ENCODE results near the gene MOXD1.

The MOXD1 gene

GRCh38 chr6:132399376-132400074, 1.8 kb downstream of the MOXD1 start:
- WGBS (ENCODE audit: insufficient coverage, insufficient read length) = 100% methylated on average over 1 of the region's 4 CpGs
- H3K4me3 ChIP-seq (ENCODE audit: low read length) = no peak overlapping the region
- no peaks in the 10 kb centered on the region; the same call in 1 of the 2 replicates for H3K4me1 ChIP-seq (ENCODE audit: control insufficient read depth, insufficient read depth, low read length)
- no peak overlapping the region for H3K27ac ChIP-seq (ENCODE audit: low read length)
- peaks cover 16% of the 10 kb centered on the region; the same call in 1 of the 2 replicates for H3K27me3 ChIP-seq (ENCODE audit: control insufficient read depth, insufficient read depth, low read length)
- no peaks in the 10 kb centered on the region for H3K9me3 ChIP-seq (ENCODE audit: control insufficient read depth, insufficient read depth, low read length)
- no peaks in the 10 kb centered on the region for H3K36me3 ChIP-seq (ENCODE audit: control insufficient read depth, insufficient read depth, low read length)
- no peak for DNase-seq (ENCODE audit: low read depth, low spot score)

DNA sequence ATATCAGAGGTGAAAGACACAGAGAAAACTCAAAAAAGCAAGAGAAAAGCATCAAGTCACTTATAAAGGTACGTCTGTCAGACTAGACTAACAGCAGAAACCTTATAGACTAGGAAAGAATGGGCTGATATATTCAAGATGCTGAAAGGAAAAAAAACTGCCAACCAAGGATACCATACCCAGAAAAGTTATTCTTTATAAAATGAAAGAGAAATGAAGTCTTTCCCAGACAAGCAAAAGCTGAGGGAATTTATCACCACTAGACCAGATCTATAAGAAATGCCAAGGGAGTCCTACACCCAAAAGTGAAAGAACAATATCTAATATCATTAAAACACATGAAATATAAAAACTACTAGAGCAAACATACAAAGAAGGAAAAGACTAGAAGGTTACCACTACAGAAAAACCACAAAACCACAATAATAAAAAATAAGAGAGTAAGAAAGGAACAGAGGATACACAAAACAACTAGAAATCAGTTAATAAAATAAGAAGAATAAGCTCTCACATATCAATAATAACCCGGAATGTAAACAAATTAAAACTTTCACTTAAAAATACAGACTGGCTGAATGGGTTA, 6.2 kb downstream of the MOXD1 start:
- H3K4me3 ChIP-seq (ENCODE audit: low read length) = no peak overlapping the region
- DNase-seq (ENCODE audit: low read depth, low spot score) = no peak
- WGBS (ENCODE audit: insufficient coverage, insufficient read length) = no CpG with 5 or more reads among the region's 2 CpGs

DNA sequence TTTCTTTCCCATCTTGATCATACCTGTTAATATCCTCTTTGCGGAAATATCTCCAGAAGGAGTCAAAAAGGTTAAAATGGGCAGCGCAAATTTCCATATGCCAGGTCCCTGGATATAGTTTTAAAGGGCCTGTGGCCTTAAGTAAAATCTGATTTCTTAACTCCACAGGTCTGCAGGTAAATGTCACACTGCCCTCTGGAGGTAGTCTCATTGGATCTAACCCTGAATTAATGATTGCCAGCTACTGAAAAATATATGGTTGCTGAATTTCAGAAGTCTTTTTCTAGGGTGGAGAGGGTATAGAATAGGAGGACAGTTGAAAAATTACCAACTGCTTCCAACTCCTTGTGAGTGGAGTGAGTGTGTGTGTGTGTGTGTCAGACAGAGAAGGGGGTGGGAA, 8.5 kb downstream of the MOXD1 start:
- H3K27ac ChIP-seq (ENCODE audit: low read length) = no peak overlapping the region
- no peaks in the 10 kb centered on the region for H3K27me3 ChIP-seq (ENCODE audit: control insufficient read depth, insufficient read depth, low read length)
- H3K36me3 ChIP-seq (ENCODE audit: control insufficient read depth, insufficient read depth, low read length) = no peaks in the 10 kb centered on the region
- DNase-seq (ENCODE audit: low read depth, low spot score) = no peak
- H3K4me3 ChIP-seq (ENCODE audit: low read length) = no peak overlapping the region
- WGBS (ENCODE audit: insufficient coverage, insufficient read length) = no CpG with 5 or more reads among the region's 2 CpGs
- no peaks in the 10 kb centered on the region for H3K4me1 ChIP-seq (ENCODE audit: control insufficient read depth, insufficient read depth, low read length)
- H3K9me3 ChIP-seq (ENCODE audit: control insufficient read depth, insufficient read depth, low read length) = no peaks in the 10 kb centered on the region

More for the DNA sequence above, 6.2 kb downstream of the MOXD1 start:
- H3K9me3 ChIP-seq (ENCODE audit: control insufficient read depth, insufficient read depth, low read length) = no peaks in the 10 kb centered on the region
- no peaks in the 10 kb centered on the region for H3K4me1 ChIP-seq (ENCODE audit: control insufficient read depth, insufficient read depth, low read length)
- no peaks in the 10 kb centered on the region for H3K36me3 ChIP-seq (ENCODE audit: control insufficient read depth, insufficient read depth, low read length)
- H3K27ac ChIP-seq (ENCODE audit: low read length) = no peak overlapping the region
- H3K27me3 ChIP-seq (ENCODE audit: control insufficient read depth, insufficient read depth, low read length) = peaks cover 2% of the 10 kb centered on the region; the same call in 1 of the 2 replicates

GRCh38 chr6:132392270-132392646, 9.0 kb downstream of the MOXD1 start:
- Histone ChIP-seq H3K36me3 (ENCODE audit: control insufficient read depth, insufficient read depth, low read length) (no peaks in the 10 kb centered on the region), H3K4me1 (ENCODE audit: control insufficient read depth, insufficient read depth, low read length) (no peaks in the 10 kb centered on the region), H3K27ac (ENCODE audit: low read length) (no peak overlapping the region), H3K4me3 (ENCODE audit: low read length) (no peak overlapping the region), H3K9me3 (ENCODE audit: control insufficient read depth, insufficient read depth, low read length) (no peaks in the 10 kb centered on the region), H3K27me3 (ENCODE audit: control insufficient read depth, insufficient read depth, low read length) (no peaks in the 10 kb centered on the region)
- DNase-seq (ENCODE audit: low read depth, low spot score) = no peak
- no CpG with 5 or more reads among the region's 5 CpGs for WGBS (ENCODE audit: insufficient coverage, insufficient read length)

GRCh38 chr6:132391391-132392269, 9.6 kb downstream of the MOXD1 start:
- Histone ChIP-seq H3K27ac (ENCODE audit: low read length) (no peak overlapping the region), H3K9me3 (ENCODE audit: control insufficient read depth, insufficient read depth, low read length) (no peaks in the 10 kb centered on the region), H3K4me1 (ENCODE audit: control insufficient read depth, insufficient read depth, low read length) (no peaks in the 10 kb centered on the region), H3K4me3 (ENCODE audit: low read length) (no peak overlapping the region), H3K36me3 (ENCODE audit: control insufficient read depth, insufficient read depth, low read length) (no peaks in the 10 kb centered on the region), H3K27me3 (ENCODE audit: control insufficient read depth, insufficient read depth, low read length) (no peaks in the 10 kb centered on the region)
- no peak for DNase-seq (ENCODE audit: low read depth, low spot score)
- WGBS (ENCODE audit: insufficient coverage, insufficient read length) = no CpG with 5 or more reads among the region's 12 CpGs

DNA sequence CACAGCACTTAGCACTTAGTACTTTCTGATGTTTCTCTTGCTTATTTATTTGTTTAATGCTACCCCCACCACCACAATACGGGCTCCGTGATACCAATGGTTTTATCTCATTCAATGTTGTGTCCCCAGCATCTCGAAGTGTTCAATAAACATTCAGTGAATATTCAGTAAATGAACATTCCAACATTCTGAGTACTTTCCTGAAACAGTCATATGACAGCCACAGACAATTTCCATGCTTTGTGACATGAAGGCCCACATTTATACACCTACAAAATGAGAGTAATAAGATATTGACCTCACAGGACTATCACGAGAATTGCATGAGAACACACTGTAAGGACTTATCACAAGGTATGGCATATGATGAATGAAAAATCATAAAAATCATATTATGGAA, 10.8 kb downstream of the MOXD1 start:
- H3K4me3 ChIP-seq (ENCODE audit: low read length) = no peak overlapping the region
- H3K27me3 ChIP-seq (ENCODE audit: control insufficient read depth, insufficient read depth, low read length) = no peaks in the 10 kb centered on the region
- no peak for DNase-seq (ENCODE audit: low read depth, low spot score)
- H3K36me3 ChIP-seq (ENCODE audit: control insufficient read depth, insufficient read depth, low read length) = no peaks in the 10 kb centered on the region
- no CpG with 5 or more reads among the region's 4 CpGs for WGBS (ENCODE audit: insufficient coverage, insufficient read length)
- H3K9me3 ChIP-seq (ENCODE audit: control insufficient read depth, insufficient read depth, low read length) = no peaks in the 10 kb centered on the region
- no peaks in the 10 kb centered on the region for H3K4me1 ChIP-seq (ENCODE audit: control insufficient read depth, insufficient read depth, low read length)
- no peak overlapping the region for H3K27ac ChIP-seq (ENCODE audit: low read length)

GRCh38 chr6:132390017-132390416, 11.3 kb downstream of the MOXD1 start:
- Histone ChIP-seq H3K36me3 (ENCODE audit: control insufficient read depth, insufficient read depth, low read length) (no peaks in the 10 kb centered on the region), H3K27ac (ENCODE audit: low read length) (no peak overlapping the region), H3K27me3 (ENCODE audit: control insufficient read depth, insufficient read depth, low read length) (no peaks in the 10 kb centered on the region), H3K9me3 (ENCODE audit: control insufficient read depth, insufficient read depth, low read length) (no peaks in the 10 kb centered on the region), H3K4me1 (ENCODE audit: control insufficient read depth, insufficient read depth, low read length) (no peaks in the 10 kb centered on the region), H3K4me3 (ENCODE audit: low read length) (no peak overlapping the region)
- no peak for DNase-seq (ENCODE audit: low read depth, low spot score)
- WGBS (ENCODE audit: insufficient coverage, insufficient read length) = no CpG with 5 or more reads among the region's 4 CpGs

DNA sequence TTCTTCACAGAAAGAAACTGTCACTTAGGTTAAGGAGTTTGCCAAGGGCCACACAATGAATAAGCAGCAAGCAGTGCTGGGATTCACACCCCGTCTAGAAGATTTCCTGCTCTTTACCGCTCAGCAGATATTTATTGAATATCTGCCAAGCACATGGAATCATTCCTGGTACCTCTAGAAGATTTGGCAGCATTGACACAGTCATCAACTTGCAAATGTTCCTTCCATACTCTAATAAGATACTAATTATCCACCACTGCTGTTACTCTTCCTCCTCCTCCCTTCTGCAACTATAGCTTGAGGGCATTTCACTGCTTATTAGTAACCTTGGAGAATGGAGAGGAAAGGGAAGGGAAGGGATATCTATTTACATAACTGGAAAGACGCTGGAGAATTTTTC, 13.0 kb downstream of the MOXD1 start:
- no CpG with 5 or more reads among the region's 3 CpGs for WGBS (ENCODE audit: insufficient coverage, insufficient read length)
- no peaks in the 10 kb centered on the region for H3K4me1 ChIP-seq (ENCODE audit: control insufficient read depth, insufficient read depth, low read length)
- H3K27ac ChIP-seq (ENCODE audit: low read length) = no peak overlapping the region
- H3K4me3 ChIP-seq (ENCODE audit: low read length) = no peak overlapping the region
- H3K27me3 ChIP-seq (ENCODE audit: control insufficient read depth, insufficient read depth, low read length) = no peaks in the 10 kb centered on the region
- no peaks in the 10 kb centered on the region for H3K36me3 ChIP-seq (ENCODE audit: control insufficient read depth, insufficient read depth, low read length)
- DNase-seq (ENCODE audit: low read depth, low spot score) = no peak
- H3K9me3 ChIP-seq (ENCODE audit: control insufficient read depth, insufficient read depth, low read length) = no peaks in the 10 kb centered on the region

DNA sequence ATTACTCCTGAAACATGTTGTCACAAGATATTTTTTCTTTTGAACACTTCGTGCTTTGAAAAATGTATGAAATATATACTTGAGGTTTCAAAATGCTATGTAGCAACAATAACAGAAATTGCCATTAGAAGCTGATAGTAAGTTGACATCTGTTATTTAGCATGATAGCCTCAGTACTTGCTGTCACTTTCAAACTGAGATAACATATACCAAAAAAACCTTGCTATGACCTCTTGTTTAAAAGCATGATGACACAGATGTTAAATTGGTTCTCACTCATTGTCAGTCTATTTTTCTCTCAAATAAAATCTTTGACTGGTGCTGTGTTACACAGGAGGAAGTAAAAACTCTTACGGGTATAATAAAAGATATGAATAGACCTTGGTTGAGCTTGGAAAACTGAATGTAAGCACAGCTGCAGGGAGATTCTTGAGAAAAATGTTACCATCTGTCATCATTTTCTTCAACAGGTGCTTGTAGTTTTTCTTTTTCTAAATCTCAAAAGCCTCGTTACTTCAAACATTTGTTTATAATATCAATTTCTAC, 18.6 kb downstream of the MOXD1 start:
- Histone ChIP-seq H3K9me3 (ENCODE audit: control insufficient read depth, insufficient read depth, low read length) (no peaks in the 10 kb centered on the region), H3K4me3 (ENCODE audit: low read length) (no peak overlapping the region), H3K27ac (ENCODE audit: low read length) (no peak overlapping the region), H3K36me3 (ENCODE audit: control insufficient read depth, insufficient read depth, low read length) (no peaks in the 10 kb centered on the region), H3K4me1 (ENCODE audit: control insufficient read depth, insufficient read depth, low read length) (no peaks in the 10 kb centered on the region), H3K27me3 (ENCODE audit: control insufficient read depth, insufficient read depth, low read length) (no peaks in the 10 kb centered on the region)
- no peak for DNase-seq (ENCODE audit: low read depth, low spot score)
- WGBS (ENCODE audit: insufficient coverage, insufficient read length) = no CpG with 5 or more reads among the region's 3 CpGs

- no peak for DNase-seq (ENCODE audit: low read depth, low spot score)
- Histone ChIP-seq H3K9me3 (ENCODE audit: control insufficient read depth, insufficient read depth, low read length) (no peaks in the 10 kb centered on the region), H3K4me1 (ENCODE audit: control insufficient read depth, insufficient read depth, low read length) (no peaks in the 10 kb centered on the region), H3K4me3 (ENCODE audit: low read length) (no peak overlapping the region), H3K27me3 (ENCODE audit: control insufficient read depth, insufficient read depth, low read length) (no peaks in the 10 kb centered on the region), H3K27ac (ENCODE audit: low read length) (no peak overlapping the region), H3K36me3 (ENCODE audit: control insufficient read depth, insufficient read depth, low read length) (no peaks in the 10 kb centered on the region)
- no CpG with 5 or more reads among the region's 1 CpG for WGBS (ENCODE audit: insufficient coverage, insufficient read length)
These were observed 19.9 kb downstream of the MOXD1 start for GRCh38 chr6:132381381-132381780.
